Naive B cell (primary cell): Measurements from ENCODE around the gene TRAPPC11. TPM values are rescaled to one million over a fixed set of nuclear protein-coding genes. Genes with fewer than 3 reads are reported as not detected.

Experiments used
- ATAC-seq, 2 donors: fragments of 150-1000 bp; cut with Tn5 transposase; 2 replicates each; pipeline ENCODE4 v1.10.0; 2021; ENCODE audit warnings: low read depth in 2 of 2, mild to moderate bottlenecking in 2 of 2, moderate library complexity in 2 of 2
- DNase-seq: peaks from one replicate; pipeline ENCODE4 v3.0.0; 2022
- H3K27ac Mint-ChIP-seq, 6 donors: one replicate each; pipeline ENCODE4 v1.8.0; 2020 to 2022; ENCODE audit warnings: mild to moderate bottlenecking in 6 of 6, mixed read lengths in 6 of 6, moderate library complexity in 5 of 6, inconsistent platforms in 2 of 6
- H3K27me3 Mint-ChIP-seq, 3 donors: one replicate each; pipeline ENCODE4 v1.8.0; 2021 to 2022; ENCODE audit warnings: mixed read lengths in 3 of 3, mild to moderate bottlenecking in 1 of 3
- H3K36me3 Mint-ChIP-seq, 2 donors: one replicate each; pipeline ENCODE4 v1.8.0; 2020 to 2022; ENCODE audit warnings: mixed read lengths in 2 of 2, inconsistent platforms in 1 of 2, mild to moderate bottlenecking in 1 of 2
- H3K4me1 Mint-ChIP-seq, 3 donors: one replicate each; pipeline ENCODE4 v1.8.0; 2020 to 2022; ENCODE audit warnings: mixed read lengths in 3 of 3, inconsistent platforms in 1 of 3, mild to moderate bottlenecking in 1 of 3, moderate library complexity in 1 of 3
- H3K4me3 Mint-ChIP-seq, 8 donors: one replicate each; pipeline ENCODE4 v1.8.0; 2020 to 2022; ENCODE audit warnings: mild to moderate bottlenecking in 8 of 8, mixed read lengths in 8 of 8, moderate library complexity in 8 of 8, inconsistent platforms in 2 of 8
- H3K9me3 Mint-ChIP-seq, 7 donors: one replicate each; pipeline ENCODE4 v1.8.0; 2020 to 2022; ENCODE audit warnings: mixed read lengths in 7 of 7, mild to moderate bottlenecking in 5 of 7, inconsistent platforms in 2 of 7, moderate library complexity in 1 of 7
- polyA plus RNA-seq, 6 donors: library from polyadenylated mRNA; unstranded; fragments of 300-500 nt; fragmentation: Illumina TruSeq; gene quantifications; one replicate each; pipeline ENCODE4 v1.2.3, GENCODE V29; 2021; ENCODE audit warnings: low read depth in 6 of 6

The TRAPPC11 gene
- polyA plus RNA-seq, 6 donors from 2014 or later, result 12.1 to 26.1 (median 17.2) TPM

DNA sequence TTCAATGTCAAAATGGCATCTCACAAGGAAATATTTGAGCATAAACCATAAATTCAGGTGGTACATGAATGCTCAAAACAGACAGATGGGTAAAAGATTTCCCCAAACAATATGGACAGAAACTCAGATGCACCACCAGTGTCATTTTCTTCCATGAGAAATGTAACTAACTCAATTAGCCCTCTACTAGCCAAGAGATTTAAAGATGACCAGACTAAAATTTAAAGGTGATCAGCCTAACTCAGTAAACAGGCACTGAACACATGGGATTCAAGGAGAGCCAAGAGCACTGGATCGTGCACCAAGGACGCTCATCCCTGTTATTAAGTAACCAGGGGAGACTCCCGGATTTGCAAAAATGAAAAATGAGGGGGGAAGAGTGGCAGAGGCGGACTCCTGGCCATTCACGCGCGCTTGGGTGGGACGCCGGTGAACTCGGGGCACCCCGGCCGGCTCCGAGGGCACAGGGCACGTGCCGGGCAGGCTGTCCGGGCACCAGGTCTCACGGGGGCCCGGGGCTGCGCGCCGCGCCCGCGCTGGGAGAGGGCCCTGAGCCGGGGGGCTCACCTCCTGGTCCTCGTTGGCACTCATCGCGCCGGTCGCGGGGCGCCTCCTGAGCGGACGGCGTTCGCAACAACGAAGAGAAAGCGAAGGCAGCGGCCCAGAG, 598 bp upstream of the TRAPPC11 start:
- H3K36me3 Mint-ChIP-seq, result peaks cover 7 to 11% of the 10 kb centered on the region in 2 donors
- DNase-seq, result no peak

DNA sequence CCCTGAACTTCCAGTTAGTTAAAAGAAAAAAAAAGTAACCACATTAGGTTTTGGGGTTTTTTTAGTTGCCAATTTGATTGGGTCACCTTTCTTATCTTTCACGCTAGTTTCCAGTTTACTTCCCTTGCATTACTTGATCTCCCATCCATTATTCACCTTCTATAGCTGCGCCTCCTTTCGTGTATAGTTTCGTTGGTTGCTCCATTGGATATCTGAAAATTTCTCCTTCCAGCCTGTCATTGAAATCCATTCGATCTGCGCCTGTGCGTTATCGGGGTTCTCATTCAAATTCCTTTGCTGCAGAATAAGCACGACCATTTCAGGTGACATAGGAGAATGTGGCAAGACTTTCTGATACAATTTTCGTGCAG, 764 bp downstream of the TRAPPC11 start:
- Mint-ChIP-seq H3K9me3 (no peaks in the 10 kb centered on the region), H3K4me1 (peaks cover 24 to 42% (median 35%) of the 10 kb centered on the region in 3 donors), H3K4me3 (peak overlapping the region; percentile 83 to 97 (median 94)), H3K27me3 (no peaks in the 10 kb centered on the region), H3K36me3 (peaks cover 0 to 8% of the 10 kb centered on the region in 2 donors), H3K27ac (peak overlapping the region; percentile 13 to 96 (median 94))
- ATAC-seq, result no peak
- no peak for DNase-seq

More for the DNA sequence above, 598 bp upstream of the TRAPPC11 start:
- ATAC-seq, result no peak
- no peaks in the 10 kb centered on the region for H3K27me3 Mint-ChIP-seq
- H3K9me3 Mint-ChIP-seq, result no peaks in the 10 kb centered on the region
- H3K4me3 Mint-ChIP-seq, result peak overlapping the region; percentile 83 to 97 (median 96)
- H3K27ac Mint-ChIP-seq, result peak overlapping the region; percentile 93 to 99 (median 98)
- H3K4me1 Mint-ChIP-seq, result peaks cover 24 to 37% (median 29%) of the 10 kb centered on the region in 3 donors

DNA sequence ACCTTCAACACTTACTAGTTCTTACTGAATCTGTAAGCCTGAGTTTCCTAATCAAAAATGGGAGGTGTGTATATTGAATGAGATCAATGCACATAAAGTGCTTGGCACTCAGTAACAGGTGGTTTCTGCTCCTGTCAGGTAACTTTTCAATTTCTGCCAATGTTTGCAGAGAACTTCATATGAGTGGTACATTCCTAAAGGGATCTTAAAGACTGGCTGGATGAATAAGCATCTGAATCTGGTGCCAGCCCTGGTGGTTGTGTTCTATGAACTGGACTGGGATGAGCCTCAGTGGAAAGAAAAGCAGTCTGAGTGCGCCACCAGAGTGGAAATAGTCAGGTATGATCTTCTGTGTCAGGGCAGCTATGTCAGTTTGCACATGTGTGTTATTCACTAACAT, 7.0 kb downstream of the TRAPPC11 start:
- DNase-seq (no peak), ATAC-seq (no peak)
- H3K9me3 Mint-ChIP-seq, result no peaks in the 10 kb centered on the region
- peaks cover 4 to 11% (median 6%) of the 10 kb centered on the region in 3 donors for H3K4me1 Mint-ChIP-seq
- no peak overlapping the region for H3K27ac Mint-ChIP-seq
- peaks cover 15 to 18% of the 10 kb centered on the region in 2 donors for H3K36me3 Mint-ChIP-seq
- H3K27me3 Mint-ChIP-seq, result no peaks in the 10 kb centered on the region
- peak overlapping the region in 1 of 8 donors; percentile 37 for H3K4me3 Mint-ChIP-seq

DNA sequence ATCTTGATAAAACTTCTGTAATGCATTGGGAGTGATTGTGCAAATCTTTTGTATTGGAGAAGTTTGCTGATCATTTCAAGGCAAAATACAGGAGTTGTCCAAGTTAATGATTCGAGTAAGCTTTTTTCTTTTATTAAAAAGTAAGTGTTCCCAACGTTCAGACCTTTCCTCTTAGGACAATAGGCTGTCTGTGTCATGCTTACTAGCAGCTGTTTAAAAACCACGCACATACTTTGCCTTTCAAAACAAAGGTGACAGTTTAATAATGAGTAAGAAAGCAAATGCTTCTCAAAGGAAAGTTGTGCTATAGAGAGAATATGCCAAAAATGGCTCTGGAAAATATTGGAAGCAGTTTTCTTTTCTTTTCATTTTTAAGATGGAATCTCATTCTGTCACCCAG, 11.2 kb downstream of the TRAPPC11 start:
- H3K4me1 Mint-ChIP-seq, result peaks cover 0 to 5% (median 2%) of the 10 kb centered on the region in 3 donors

DNA sequence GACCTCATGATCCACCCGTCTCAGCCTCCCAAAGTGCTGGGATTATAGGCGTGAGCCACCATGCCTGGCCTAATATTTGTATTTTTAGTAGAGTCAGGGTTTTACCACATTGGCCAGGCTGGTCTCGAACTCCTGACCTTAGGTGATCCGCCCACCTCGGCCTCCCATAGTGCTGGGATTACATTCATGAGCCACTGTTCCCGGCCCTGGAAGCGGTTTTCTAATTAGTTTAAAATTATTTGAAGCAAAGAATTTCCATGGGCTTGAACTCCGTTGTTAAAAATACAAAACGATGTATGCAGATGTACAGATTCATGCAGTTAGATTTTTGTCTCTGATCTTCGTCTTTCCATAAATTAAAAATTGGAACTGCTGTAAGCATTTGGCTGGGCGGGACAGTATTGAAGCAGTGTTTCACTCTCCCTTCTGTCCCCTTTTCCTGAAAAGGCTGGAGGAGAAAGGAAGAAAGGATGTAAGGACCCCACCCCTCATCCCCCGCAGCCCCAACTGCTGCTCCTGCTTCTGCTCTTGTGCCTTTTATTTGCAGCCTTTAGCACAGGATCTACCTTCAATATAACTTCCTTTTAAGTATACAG, 12.0 kb downstream of the TRAPPC11 start:
- no peaks in the 10 kb centered on the region for H3K27me3 Mint-ChIP-seq
- H3K4me1 Mint-ChIP-seq, result peaks cover 0 to 5% (median 2%) of the 10 kb centered on the region in 3 donors
- H3K27ac Mint-ChIP-seq, result no peak overlapping the region
- DNase-seq, result no peak
- no peaks in the 10 kb centered on the region for H3K9me3 Mint-ChIP-seq
- H3K36me3 Mint-ChIP-seq, result peaks cover 0 to 21% of the 10 kb centered on the region in 2 donors
- no peak overlapping the region for H3K4me3 Mint-ChIP-seq
- no peak for ATAC-seq

More for the DNA sequence above, 11.2 kb downstream of the TRAPPC11 start:
- ATAC-seq (no peak), DNase-seq (no peak)
- H3K9me3 Mint-ChIP-seq, result no peaks in the 10 kb centered on the region
- H3K27me3 Mint-ChIP-seq, result no peaks in the 10 kb centered on the region
- H3K36me3 Mint-ChIP-seq, result peaks cover 5 to 21% of the 10 kb centered on the region in 2 donors
- no peak overlapping the region for H3K4me3 Mint-ChIP-seq
- no peak overlapping the region for H3K27ac Mint-ChIP-seq

DNA sequence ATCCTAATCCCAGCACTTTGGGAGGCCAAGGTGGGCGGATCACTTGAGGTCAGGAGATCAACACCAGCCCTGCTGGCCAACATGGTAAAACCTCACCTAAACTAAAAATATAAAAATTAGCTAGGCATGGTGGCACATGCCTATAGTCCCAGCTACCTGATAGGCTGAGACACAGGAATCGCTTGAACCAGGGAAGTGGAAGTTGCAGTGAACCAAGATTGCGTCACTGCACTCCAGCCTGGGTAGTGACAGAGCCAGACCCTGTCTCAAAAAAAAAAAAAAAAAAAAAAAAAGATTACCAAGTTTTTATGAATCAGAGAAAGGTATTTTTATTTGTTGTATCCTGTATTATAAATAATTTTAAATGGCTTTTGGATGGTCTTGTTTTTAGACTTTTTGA, 15.1 kb downstream of the TRAPPC11 start:
- Mint-ChIP-seq H3K4me3 (no peak overlapping the region), H3K27ac (no peak overlapping the region), H3K27me3 (no peaks in the 10 kb centered on the region), H3K36me3 (peaks cover 8 to 20% of the 10 kb centered on the region in 2 donors), H3K4me1 (peaks cover 2 to 5% (median 5%) of the 10 kb centered on the region in 3 donors), H3K9me3 (no peaks in the 10 kb centered on the region)
- ATAC-seq, result no peak
- DNase-seq, result no peak

DNA sequence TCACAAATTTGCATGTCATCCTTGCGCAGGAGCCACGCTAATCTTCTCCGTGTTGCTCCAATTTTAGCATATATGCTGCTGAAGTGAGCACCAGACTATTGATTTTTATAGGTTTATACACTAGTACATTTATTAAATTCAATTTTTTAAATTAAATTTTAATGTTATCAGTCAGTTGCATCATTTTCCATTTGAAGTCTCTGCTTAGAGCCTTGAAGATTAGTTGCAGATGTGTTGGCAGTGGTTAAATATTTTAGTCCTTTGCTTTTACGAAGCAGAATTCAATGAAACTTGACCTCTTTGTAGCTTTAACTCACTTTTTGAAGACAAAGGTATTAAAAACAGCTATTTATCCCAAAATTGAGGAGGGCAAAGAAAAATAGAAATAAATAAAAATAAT, 16.5 kb downstream of the TRAPPC11 start:
- Mint-ChIP-seq H3K27me3 (no peaks in the 10 kb centered on the region), H3K4me1 (peaks cover 2 to 5% (median 5%) of the 10 kb centered on the region in 3 donors), H3K4me3 (no peak overlapping the region), H3K9me3 (no peaks in the 10 kb centered on the region), H3K27ac (no peak overlapping the region), H3K36me3 (peaks cover 8 to 19% of the 10 kb centered on the region in 2 donors)
- DNase-seq (no peak), ATAC-seq (no peak)

DNA sequence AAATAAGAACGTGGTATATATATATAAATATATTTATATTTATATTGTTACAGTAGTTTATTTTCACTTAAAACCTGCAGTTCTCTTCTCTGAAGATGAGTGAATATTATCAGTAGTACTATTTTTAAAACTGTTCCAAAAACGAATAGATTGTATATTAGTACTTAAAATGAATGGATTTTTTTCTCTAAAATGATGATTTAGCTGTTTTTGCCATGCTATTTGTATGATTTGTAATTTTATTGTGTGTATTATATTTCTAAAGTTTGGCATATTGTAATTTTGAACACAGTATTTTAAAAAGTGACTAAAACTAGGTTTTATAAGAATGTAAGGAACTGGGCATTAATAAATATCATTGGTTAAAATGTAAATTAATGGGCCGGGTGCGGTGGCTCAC, 22.0 kb downstream of the TRAPPC11 start:
- Mint-ChIP-seq H3K27ac (no peak overlapping the region), H3K27me3 (no peaks in the 10 kb centered on the region), H3K4me1 (peaks cover 0 to 5% (median 0%) of the 10 kb centered on the region in 3 donors), H3K4me3 (no peak overlapping the region), H3K9me3 (no peaks in the 10 kb centered on the region), H3K36me3 (peaks cover 8 to 34% of the 10 kb centered on the region in 2 donors)
- no peak for ATAC-seq
- DNase-seq, result no peak

DNA sequence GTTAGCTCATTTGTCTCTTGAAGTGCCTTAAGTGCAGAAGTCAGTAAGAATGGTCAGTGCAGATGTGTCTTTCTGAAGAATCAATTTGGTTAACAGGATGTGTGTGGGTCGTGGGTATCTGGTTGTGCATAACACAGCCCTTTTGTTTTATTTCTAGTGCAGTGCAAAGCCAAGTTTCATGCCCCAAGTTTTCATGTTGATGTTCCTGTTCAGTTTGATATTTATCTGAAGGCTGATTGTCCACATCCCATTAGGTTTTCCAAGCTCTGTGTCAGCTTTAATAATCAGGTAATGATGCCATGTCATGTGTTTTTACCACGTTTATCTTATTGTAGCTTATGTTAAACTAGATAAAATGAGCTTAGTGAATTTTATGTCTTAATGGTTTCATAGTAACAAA, 27.4 kb downstream of the TRAPPC11 start:
- DNase-seq (no peak), ATAC-seq (no peak)
- no peaks in the 10 kb centered on the region for H3K27me3 Mint-ChIP-seq
- no peak overlapping the region for H3K4me3 Mint-ChIP-seq
- H3K4me1 Mint-ChIP-seq, result no peaks in the 10 kb centered on the region
- no peak overlapping the region for H3K27ac Mint-ChIP-seq
- H3K36me3 Mint-ChIP-seq, result peaks cover 25 to 35% of the 10 kb centered on the region in 2 donors
- no peaks in the 10 kb centered on the region for H3K9me3 Mint-ChIP-seq

DNA sequence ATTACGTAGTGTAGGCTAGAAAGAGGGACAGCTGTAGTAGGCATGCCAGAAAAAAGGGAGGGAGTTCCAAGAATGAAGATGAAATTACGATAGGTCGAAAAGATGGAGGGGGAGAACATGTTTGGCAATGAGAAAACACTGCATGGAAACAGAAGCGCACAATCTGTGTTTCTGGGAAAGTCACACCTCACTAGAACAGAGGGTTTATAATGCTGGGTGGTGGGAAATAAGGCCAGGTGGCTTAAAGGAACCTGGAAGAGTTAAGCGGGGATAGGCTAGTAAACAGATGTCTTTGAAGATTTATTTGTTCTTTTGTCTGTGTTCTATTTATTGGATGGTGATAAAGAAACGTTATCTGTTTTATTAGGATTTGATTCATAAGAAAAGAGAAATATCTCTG, 29.1 kb downstream of the TRAPPC11 start:
- no peak overlapping the region for H3K4me3 Mint-ChIP-seq
- H3K36me3 Mint-ChIP-seq, result peaks cover 33 to 38% of the 10 kb centered on the region in 2 donors
- H3K4me1 Mint-ChIP-seq, result no peaks in the 10 kb centered on the region
- no peaks in the 10 kb centered on the region for H3K27me3 Mint-ChIP-seq
- DNase-seq (no peak), ATAC-seq (no peak)
- H3K9me3 Mint-ChIP-seq, result no peaks in the 10 kb centered on the region
- H3K27ac Mint-ChIP-seq, result no peak overlapping the region

DNA sequence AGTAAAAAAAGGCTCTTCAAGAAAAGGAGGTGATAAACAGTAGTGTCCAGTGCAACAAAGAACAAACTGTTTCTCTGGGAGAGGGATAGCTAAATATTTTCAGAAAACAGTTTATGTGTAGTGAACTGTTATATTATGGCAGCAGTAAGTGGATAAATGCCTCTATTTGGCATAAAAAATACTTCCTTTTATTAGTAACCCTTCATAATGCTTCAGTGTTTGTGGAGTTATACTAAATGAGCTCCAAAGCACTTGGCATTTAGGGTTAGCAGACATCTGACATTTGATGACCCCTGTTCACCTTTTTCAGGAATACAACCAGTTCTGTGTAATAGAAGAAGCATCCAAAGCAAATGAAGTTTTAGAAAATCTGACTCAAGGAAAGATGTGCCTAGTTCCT, 31.9 kb downstream of the TRAPPC11 start:
- Mint-ChIP-seq H3K4me1 (no peaks in the 10 kb centered on the region), H3K4me3 (no peak overlapping the region), H3K9me3 (no peaks in the 10 kb centered on the region), H3K27ac (peak overlapping the region in 1 of 6 donors; percentile 86), H3K27me3 (no peaks in the 10 kb centered on the region), H3K36me3 (peaks cover 36 to 40% of the 10 kb centered on the region in 2 donors)
- DNase-seq, result no peak
- no peak for ATAC-seq

DNA sequence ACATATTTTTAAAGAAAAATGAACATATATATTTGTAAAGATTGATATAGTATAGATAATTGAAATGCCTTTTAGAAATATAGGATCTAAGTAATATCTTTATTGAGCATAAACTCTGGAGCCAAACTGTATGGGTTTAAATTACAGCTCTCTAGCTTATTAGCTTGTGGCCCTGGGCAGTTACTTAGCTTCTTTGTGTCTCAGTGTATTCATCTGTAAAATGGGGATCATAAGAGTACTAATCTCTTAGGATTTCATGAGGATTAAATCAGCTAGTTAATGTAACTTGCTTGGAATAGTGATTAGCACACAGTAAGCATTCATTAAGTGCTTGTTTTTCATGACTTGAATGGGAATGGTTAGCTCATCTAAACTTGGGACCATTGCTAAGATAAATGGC, 32.8 kb downstream of the TRAPPC11 start:
- Mint-ChIP-seq H3K4me1 (no peaks in the 10 kb centered on the region), H3K36me3 (peaks cover 40 to 42% of the 10 kb centered on the region in 2 donors), H3K27ac (no peak overlapping the region), H3K4me3 (no peak overlapping the region), H3K27me3 (no peaks in the 10 kb centered on the region), H3K9me3 (no peaks in the 10 kb centered on the region)
- ATAC-seq (no peak), DNase-seq (no peak)

DNA sequence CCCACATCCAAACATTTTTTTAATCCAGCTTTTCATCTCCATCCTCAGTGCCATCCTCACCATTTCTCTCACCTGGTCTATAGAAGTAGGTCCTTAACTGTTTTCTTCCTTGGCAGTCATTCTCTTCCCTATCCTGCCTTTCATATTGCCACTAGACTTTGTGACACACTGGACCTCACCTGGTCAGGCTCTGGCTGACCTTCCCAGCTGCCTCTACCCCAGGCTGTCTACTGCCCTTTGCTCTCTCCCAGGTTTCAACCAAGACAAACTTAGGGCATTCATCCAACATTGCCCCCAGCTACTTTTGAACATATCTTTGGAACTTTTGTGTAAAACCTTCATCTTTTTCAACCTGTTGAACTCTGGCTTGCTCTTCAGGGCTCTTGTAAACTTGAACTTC, 39.8 kb downstream of the TRAPPC11 start:
- Mint-ChIP-seq H3K27me3 (no peaks in the 10 kb centered on the region), H3K9me3 (no peaks in the 10 kb centered on the region), H3K27ac (no peak overlapping the region), H3K4me3 (no peak overlapping the region), H3K36me3 (peaks cover 30 to 44% of the 10 kb centered on the region in 2 donors), H3K4me1 (peaks cover 0 to 5% (median 0%) of the 10 kb centered on the region in 3 donors)
- DNase-seq, result no peak
- no peak for ATAC-seq

DNA sequence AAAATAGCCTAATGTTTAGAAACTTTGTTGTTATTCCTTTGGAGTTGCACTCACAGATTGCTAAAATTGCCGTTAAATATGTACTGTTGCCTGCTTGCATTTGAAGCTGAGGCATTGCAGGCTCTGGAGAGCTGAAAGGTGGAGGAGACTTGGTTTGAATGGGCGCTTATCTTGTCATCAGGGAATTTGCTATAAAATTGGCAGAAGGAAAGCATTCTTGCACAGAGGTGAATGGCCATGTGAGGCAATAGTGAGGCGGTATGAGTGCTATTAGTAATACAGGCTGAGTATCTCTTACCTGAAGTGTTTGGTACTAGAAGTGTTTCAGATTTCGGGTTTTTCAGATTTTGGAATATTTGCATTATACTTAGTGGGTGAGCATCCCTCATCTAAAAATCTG, 41.3 kb downstream of the TRAPPC11 start:
- no peak for DNase-seq
- Mint-ChIP-seq H3K36me3 (peaks cover 35 to 43% of the 10 kb centered on the region in 2 donors), H3K4me3 (no peak overlapping the region), H3K27ac (peak overlapping the region in 1 of 6 donors; percentile 76), H3K4me1 (peaks cover 0 to 5% (median 0%) of the 10 kb centered on the region in 3 donors), H3K27me3 (no peaks in the 10 kb centered on the region), H3K9me3 (no peaks in the 10 kb centered on the region)
- ATAC-seq, result no peak
